HG03097 (cell line): ENCODE measurements around the gene ITSN1.
"Not testable (repeated sequence)": the region's sequence is repeated elsewhere in the genome, so short reads cannot be mapped to it uniquely, and the experiment has no call there.

Source experiments
- ATAC-seq: cut with Tn5 transposase; IDR thresholded peaks from one replicate; pipeline ENCODE4 v1.9.1; 2021; ENCODE audit not compliant: unreplicated experiment, low FRiP score

Gene ITSN1

DNA sequence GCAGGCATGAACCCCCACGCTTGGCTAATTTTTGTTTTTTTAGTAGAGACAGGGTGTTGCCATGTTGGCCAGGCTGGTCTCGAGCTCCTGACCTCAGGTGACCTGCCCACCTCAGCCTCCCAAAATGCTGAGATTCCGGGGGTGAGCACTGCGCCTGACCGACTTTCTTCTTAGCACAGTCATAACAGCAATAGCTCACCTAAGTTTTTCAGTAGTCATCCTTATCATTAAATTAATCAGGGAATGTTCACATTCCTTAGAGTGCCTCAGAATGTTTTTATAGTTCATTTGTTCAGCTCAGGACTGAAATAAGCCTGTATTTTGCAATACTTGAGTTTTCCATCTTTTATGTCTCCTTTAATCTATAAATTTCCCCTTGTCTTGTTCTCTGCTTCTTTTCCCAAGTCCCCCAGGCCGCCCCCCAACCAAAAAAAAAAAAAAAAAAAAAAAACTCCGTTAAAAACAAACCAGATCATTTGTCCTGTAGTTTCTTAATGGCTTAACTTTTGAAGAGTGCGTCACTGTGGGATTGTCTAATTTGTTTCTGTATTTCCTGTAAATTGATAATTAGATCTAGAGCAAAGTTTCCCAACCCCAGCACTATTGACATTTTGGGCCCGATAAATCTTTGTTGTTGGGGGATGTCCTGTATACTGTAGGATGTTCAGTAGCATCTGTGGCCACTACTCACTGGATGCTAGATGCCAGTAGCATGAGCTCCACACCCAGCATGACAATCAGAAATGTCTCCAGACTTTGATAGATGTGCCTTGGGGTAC is 120.7 kb downstream of the ITSN1 start:
- ATAC-seq: no peak

DNA sequence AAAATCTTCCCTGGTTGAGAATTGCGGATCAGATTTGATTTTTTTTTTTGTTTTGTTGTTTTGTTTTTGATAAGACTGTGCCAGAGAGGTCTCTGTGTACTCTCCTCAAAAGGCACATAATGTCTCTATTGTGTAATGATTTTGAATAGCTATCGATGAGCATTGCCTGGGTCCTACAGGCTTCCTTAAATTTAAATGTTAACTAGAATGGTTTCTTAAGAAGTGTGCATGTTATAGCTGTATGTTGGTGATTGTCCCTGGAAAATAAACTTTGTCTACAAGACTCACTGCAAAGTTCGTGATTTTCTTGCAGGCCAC is 121.2 kb downstream of the ITSN1 start:
- ATAC-seq: no peak

DNA sequence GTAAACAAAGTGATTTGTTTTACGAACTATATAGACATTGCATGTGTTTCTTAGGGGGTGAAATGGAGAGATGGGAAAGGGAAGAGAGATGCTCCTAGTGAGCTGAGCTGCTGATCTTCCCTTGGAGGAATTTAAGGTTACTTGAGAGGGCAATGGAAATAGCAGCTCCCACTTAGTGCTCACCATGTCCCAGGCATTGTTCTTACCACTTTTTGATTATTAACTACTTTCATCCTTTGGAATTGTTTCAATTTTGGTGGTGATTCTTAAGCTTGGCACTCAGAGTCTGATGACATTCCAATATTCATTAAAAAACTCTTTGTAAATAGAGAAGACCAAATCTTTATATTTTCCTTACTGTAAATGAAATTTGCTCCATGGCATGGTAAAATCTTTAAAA is 124.9 kb downstream of the ITSN1 start:
- no peak for ATAC-seq

DNA sequence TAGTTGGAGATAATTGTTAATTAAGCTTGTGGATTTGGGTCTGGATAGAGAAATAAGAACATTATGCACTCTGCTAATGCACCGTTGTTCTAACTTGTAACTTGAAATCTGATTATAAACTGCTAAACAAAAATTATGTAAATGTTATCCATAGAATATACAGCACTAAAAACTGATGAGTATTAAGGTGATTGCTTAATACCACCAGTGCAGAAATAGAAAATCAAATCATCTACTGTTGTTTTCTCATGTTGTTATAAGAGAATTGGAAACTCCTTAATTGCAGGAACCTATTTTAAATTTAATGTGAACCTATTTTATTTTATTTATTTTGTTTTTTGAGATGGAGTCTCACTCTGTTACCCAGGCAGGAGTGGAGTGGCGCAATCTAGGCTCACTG is 125.7 kb downstream of the ITSN1 start:
- no peak for ATAC-seq

DNA sequence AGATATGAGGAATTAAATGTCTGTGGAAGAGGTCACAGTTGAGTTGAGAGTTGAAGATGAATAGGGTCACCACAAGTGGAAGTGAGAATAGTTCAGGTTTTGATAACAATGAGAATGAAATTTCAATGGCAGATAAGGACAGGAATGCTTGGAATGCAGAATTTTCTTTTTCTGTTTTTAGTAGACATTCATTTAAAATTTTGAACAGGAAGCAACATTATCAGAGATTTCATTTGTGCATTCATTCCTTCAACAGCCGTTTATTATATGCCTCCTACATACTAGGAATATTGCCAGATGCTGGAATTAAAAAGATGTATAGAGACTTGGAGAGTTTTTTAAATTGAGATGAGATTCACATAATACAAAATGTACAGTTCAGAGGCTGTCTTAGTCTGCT is 126.8 kb downstream of the ITSN1 start:
- ATAC-seq: no peak

DNA sequence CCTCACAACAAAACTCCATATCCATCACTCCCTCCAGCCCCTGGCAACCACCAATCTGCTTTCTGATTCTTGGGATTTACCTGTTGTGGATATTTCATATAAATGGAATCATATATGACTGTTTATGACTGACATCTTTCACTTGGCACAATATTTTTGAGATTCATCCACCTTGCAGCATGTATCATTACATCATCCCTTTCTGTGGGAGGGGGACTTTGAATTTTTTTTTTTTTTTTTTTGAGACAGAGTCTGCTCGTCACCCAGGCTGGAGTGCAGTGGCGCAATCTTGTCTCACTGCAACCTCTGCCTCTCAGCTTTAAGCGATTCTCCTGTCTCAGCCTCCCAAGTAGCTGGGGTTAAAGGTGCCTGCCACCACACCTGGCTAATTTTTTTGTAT is 128.2 kb downstream of the ITSN1 start:
- no peak for ATAC-seq

DNA sequence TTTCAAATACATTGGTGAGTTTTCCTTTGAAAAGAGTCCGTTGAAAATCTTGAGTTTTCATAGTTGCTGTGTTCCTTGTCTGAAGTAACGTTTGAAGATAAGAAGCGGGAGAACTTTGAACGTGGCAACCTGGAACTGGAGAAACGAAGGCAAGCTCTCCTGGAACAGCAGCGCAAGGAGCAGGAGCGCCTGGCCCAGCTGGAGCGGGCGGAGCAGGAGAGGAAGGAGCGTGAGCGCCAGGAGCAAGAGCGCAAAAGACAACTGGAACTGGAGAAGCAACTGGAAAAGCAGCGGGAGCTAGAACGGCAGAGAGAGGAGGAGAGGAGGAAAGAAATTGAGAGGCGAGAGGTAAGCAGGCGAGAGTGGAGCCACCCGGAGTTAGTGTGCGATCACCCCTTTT is 129.7 kb downstream of the ITSN1 start:
- ATAC-seq: no peak

DNA sequence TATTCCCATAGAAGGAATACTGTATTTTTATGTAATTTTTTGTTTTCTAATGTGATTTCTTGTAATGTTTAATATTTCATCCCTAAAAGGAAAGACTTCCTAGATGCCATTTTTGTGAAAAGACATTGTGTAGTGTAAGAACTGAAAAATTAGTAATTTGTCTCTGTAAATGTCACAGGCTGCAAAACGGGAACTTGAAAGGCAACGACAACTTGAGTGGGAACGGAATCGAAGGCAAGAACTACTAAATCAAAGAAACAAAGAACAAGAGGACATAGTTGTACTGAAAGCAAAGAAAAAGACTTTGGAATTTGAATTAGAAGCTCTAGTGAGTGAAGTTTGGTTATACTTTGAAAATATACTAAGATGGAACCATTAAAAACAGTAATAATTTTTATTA is 132.2 kb downstream of the ITSN1 start:
- ATAC-seq: no peak

DNA sequence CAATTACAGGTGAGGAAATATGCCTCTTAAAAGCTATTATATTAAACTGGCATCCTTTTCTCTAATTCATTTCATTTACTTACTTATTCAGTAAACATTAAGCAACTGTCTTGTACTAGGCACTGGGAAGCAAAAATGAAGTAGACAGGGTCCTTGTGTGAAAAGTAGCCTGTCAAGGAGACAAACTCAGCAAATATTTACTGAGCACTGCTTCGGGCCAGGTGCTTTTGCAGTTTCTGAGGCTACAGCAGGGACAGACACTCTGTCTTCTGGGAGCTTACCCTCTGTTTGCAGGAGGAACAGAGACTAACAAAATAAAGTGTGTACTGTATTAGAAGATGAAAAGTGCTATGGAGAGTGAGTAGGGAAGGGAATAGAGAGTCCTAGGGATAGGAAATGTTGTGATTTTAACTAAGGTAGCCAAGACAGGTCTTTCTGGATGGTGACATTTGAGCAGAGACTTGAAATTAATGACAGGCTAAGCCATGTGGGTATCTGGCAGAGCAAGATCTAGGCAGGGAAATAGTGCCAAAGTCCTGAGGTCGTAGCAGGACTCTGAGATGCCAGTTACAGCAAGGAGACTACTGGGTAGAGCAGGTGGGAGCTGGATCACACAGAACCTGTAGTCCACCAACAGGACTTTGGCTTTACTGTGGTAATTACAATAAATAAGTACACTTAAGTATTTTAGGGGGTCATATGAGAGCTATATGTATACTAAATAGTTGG is 133.0 kb downstream of the ITSN1 start:
- ATAC-seq: no peak

DNA sequence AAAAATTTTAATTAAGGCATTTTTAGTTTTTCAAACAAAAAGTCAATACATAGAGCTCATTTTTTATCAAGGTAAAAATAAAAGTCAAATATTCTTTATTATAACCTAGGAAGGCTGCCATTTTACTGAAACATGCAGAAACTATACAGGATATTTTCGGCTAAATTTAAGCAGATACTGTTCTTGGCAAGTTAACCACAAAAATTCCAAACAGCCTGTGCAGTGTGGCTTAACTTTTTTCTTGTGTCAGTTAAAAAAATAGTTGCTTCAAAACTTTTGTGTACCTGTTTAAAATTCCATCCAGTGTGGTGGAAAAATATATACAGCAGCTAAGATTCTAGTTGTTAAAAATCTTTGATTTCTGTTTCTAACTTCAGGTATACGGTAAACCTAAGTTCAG is 138.3 kb downstream of the ITSN1 start:
- ATAC-seq: no peak

DNA sequence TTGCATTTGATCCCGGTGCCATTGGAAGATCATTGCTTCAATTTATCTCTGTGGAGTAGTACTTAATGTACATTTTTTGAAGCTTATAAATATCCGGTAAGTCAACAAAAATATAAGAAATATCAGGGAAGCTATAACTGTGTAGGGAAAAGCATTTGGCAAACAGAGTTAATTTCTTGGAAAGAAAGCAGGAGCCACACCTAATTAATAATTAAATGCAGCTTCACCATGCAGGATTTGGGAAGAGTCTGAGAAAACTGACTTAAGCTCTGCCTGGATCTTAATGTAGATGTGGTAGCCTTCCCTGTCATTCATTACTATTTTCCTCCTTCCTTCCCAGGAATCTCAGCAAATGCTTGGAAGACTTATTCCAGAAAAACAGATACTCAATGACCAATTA is 138.8 kb downstream of the ITSN1 start:
- ATAC-seq: no peak

DNA sequence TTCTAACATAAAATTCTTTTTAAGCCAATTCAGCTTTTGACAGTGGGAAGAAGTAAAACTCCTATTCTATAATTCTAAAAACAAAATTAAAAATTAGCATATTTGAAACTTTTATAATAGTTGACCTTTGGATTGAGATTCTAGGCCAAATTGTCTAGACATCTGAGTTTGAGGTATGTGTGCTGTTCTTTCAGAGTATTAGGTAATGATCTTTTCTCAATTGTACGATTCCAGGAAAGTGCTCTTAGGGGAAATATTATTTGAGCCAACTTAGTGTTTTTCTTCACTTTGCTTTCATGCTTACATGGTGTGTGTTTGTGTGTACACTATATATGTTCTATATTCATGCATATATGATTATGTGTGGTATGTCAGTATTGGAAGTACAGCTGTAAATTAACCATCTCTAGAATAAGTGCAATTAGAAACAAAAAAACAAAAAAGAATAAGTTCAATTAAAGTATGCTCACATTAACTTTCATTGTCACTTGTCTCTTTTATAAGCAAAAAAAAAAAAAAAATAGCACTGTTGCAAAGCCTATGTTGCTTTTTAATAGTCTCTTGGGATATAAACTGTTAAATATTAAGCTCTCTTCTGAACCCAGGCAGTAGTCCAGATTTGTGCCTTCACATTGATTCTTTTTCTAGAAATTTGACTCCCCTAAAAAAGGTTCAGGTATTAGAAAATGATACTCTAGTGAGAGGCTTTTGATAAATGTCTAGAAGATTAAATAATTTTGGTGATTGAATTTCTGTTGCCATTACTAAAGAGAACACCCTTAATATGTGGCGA is 141.1 kb downstream of the ITSN1 start:
- ATAC-seq: no peak

DNA sequence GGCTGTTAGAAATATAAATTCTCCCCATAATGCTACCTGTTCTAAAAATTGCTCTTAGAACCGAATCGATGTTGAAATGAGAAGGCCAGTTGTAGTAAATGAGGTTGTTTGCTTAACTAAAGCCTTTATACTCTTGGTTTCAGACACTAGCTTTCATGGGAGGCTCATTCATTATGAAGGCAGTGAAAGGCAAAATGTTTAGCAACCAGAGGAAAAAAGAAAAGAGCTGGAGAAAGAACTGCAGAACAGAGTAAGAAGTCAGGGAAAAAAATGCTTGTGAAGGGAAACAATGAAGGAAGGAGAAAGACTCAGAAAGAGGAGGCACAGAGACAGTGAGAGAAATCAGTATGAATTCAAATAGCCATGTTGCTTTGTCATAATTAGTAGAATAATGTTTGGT is 145.1 kb downstream of the ITSN1 start:
- ATAC-seq: no peak

DNA sequence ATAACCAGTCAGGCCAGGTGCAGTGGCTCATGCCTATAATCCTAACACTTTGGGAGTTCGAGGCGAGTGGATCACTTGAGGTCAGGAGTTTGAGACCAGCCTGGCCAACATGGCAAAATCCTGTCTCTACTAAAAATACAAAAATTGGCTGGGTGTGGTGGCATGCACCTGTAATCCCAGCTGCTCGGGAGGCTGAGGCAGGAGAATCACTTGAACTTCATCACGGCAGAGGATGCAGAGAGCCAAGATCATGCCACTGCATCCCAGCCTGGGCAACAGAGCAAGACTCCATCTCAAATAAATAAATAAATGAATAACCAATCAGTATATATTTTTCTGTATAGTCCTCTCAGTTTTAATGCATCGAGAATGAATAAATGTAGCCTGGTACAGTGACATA is 146.1 kb downstream of the ITSN1 start:
- ATAC-seq: not testable (repeated sequence)

DNA sequence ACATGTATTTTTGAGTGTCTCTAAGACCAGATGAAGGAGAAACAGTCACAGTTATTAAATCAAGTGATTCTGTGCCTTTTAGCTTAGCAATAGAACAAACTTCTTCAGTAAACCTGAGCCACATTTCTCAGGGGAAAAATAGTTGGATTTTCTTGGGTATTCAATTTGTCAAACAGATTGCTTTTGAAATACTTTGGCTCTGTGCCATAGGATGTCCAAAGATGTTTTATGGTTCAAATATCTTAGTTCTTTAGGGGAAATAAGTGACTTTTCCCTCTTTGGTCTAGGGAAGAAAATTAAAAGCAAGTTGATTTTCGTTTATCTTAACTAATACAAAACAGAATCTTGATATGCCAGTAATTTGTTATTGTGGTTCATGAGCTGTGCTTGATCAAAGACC is 147.4 kb downstream of the ITSN1 start:
- ATAC-seq: no peak

DNA sequence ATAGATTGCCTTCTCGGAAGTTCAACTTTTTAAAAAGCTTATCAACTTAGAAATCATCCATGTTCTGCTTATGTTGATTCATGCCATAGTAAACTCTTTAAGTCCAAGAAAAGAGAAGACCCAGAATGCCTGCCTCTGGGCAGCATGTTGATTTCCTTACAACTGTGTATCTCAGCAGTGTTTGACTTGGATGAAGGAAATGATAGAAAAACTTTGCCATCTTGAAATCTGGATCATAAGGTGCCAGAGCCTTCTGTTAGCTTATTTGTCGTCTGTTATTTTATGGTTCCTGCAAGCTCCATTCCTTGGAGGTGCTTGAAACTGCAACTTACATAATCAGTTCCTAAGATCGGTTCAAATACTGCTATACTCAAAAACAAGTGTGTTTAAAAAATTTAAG is 148.8 kb downstream of the ITSN1 start:
- no peak for ATAC-seq

DNA sequence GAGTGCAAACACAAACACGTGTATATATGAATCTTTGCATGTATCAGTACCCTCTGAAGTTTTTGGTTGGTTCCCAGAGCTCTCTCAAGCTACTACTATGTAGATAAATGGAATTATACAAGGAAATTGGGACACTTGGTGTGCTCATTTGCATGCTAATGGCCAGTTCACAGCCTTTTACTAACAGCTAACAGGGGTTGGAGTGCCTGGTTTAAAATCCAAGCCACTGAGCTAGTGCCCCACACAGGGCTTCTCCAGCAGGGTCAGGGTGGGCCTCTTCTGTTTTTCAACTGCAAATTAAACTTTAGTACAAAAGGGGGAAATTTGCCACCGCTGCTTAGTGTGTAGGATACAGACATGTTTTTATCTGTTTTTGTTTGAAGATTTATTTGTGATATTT is 152.3 kb downstream of the ITSN1 start:
- no peak for ATAC-seq

DNA sequence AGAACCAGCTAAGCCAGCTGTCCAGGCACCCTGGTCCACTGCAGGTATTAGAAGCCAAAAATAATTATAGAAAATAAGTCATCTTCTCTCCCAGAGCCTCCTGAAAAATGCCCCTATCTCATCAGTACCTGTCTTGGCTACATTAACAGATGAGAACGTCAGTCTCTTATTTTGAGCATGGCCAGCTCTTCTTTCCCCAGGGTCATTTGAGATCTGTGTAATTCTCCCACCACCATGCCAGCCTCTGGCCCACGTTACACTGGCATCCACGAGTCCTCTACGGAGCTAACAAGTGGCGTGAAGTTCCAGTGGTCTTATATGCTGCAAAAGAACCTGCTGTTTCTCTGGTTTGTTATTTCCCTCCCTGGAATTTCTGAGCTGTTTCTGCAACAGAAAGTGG is 155.3 kb downstream of the ITSN1 start:
- no peak for ATAC-seq

DNA sequence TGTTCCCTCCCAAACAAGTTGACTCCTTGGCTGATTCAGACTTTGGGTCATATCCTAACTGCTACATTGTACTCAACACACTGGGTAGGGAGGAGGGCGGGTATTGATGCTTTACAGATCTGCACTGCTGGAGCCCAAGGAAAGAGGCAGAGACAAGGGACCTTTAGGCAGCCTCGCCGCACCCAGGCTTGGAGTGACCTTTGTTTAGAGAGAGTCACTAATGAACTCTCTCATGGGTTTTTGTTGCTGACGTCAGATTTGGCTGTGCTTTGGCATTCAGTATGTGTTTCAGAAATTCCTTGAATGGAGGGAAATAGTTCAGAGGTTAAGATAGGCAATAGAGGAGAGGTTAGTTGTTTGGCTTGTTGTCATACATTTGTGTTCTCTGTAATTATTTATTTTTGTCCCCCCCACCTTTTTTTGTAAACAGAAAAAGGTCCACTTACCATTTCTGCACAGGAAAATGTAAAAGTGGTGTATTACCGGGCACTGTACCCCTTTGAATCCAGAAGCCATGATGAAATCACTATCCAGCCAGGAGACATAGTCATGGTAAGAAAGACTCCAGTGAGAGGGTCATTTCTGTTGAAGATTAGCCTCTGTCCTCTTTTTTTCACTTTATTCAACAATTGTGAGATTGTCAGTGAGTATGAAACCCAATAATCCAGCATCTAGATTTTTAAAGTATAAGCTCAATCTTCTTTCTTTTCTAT is 157.2 kb downstream of the ITSN1 start:
- ATAC-seq: no peak

DNA sequence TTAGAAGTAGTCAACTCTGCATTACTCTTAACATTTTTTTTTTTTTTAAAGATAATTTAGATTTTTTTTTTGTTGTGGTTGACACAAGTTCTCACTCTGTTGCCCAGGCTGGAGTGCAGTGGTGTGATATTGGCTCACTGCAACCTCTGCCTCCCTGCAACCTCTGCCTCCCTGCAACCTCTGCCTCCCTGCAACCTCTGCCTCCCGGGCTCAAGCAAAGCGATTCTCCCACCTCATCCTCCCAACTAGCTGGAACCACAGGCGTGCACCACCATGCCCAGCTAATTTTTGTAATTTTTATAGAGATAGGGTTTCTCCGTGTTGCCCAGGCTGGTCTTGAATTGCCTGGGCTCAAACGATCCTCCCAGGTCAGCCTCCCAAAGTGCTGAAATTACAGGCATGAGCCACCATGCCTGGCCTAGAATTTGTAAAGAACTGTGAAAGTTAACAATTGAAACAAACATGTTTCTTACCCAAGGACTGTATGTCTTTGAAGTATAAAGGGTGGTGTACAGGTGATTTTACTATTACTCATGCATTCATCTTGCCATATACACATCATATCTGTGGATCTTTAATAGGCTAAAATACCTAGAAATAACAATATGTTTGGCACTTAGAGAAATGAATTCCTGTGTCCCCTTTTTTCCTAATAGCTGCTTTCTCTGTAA is 158.6 kb downstream of the ITSN1 start:
- ATAC-seq: no peak
